MM.1S (cell line): ENCODE data around the gene POLD4.

Source experiments
- DNase-seq: peaks from one replicate; pipeline ENCODE4 v3.0.0-alpha.2; 2015
- H2AFZ ChIP-seq: fragments of 300-600 bp; sonication (generic); 2 replicates; pipeline ENCODE4 v1.6.0; 2016; ENCODE audit warnings: antibody characterized with exemption, low read length
- H3F3A ChIP-seq: fragments of 300-600 bp; sonication (generic); 2 replicates; pipeline ENCODE4 v1.6.1; 2016; ENCODE audit warnings: mild to moderate bottlenecking, antibody characterized with exemption, low read length, moderate library complexity, mixed read lengths; ENCODE audit not compliant: insufficient read depth
- H3K27ac ChIP-seq: fragments of 300-600 bp; sonication (generic); 2 replicates; pipeline ENCODE4 v1.5.1; 2016; ENCODE audit warnings: mild to moderate bottlenecking, low read length
- H3K27me3 ChIP-seq: fragments of 300-600 bp; sonication (generic); replicated peaks from 2 replicates; pipeline ENCODE4 v1.6.0; 2016; ENCODE audit warnings: low read length; ENCODE audit not compliant: insufficient read depth
- H3K36me3 ChIP-seq: fragments of 300-600 bp; sonication (generic); replicated peaks from 2 replicates; pipeline ENCODE4 v1.6.1; 2016; ENCODE audit warnings: mild to moderate bottlenecking, low read length, mixed read lengths; ENCODE audit not compliant: insufficient read depth
- H3K4me1 ChIP-seq: fragments of 300-600 bp; sonication (generic); 2 replicates; pipeline ENCODE4 v1.6.1; 2016; ENCODE audit warnings: low read length, mixed read lengths
- H3K4me2 ChIP-seq: fragments of 300-600 bp; sonication (generic); 2 replicates; pipeline ENCODE4 v1.6.0; 2016; ENCODE audit warnings: low read depth, low read length
- H3K4me3 ChIP-seq: fragments of 300-600 bp; sonication (generic); 2 replicates; pipeline ENCODE4 v1.5.1; 2016; ENCODE audit warnings: low read length, mixed read lengths
- H3K79me2 ChIP-seq: fragments of 300-600 bp; sonication (generic); 2 replicates; pipeline ENCODE4 v1.6.1; 2016; ENCODE audit warnings: mixed run types, low read length, mixed read lengths
- H3K9ac ChIP-seq: fragments of 300-600 bp; sonication (generic); 2 replicates; pipeline ENCODE4 v1.6.1; 2016; ENCODE audit warnings: low read length, mixed read lengths
- H3K9me2 ChIP-seq: fragments of 300-600 bp; sonication (generic); replicated peaks from 2 replicates; pipeline ENCODE4 v1.6.1; 2016; ENCODE audit warnings: mild to moderate bottlenecking, low read length, mixed read lengths; ENCODE audit not compliant: insufficient read depth
- H3K9me3 ChIP-seq: fragments of 300-600 bp; sonication (generic); replicated peaks from 2 replicates; pipeline ENCODE4 v1.6.1; 2016; ENCODE audit warnings: mild to moderate bottlenecking, low read length, mixed read lengths; ENCODE audit not compliant: insufficient read depth
- H4K20me1 ChIP-seq: fragments of 300-600 bp; sonication (generic); 2 replicates; pipeline ENCODE4 v1.6.1; 2016; ENCODE audit warnings: mild to moderate bottlenecking, low read length, moderate library complexity, mixed read lengths; ENCODE audit not compliant: insufficient read depth
- CTCF ChIP-seq: fragments of 300-600 bp; sonication (generic); IDR thresholded peaks from 2 replicates; pipeline ENCODE4 v1.5.1; 2016; ENCODE audit warnings: antibody characterized with exemption, low read length, mixed read lengths
- EZH2 ChIP-seq: fragments of 300-600 bp; sonication (generic); optimal IDR thresholded peaks from 2 replicates; pipeline ENCODE3; 2017; ENCODE audit warnings: low read depth, mild to moderate bottlenecking, antibody characterized with exemption, low read length, mixed read lengths
- EZH2phosphoT487 ChIP-seq: fragments of 300-600 bp; sonication (generic); IDR thresholded peaks from 2 replicates; pipeline ENCODE4 v1.6.1; 2018; ENCODE audit warnings: antibody characterized with exemption, low read length

The POLD4 gene

GRCh38 chr11:67301951-67302516 is 51.3 kb downstream of the POLD4 start:
- TF ChIP-seq CTCF (no peak), EZH2 (no peak), EZH2phosphoT487 (no peak)
- no peak overlapping the region for H3K9ac ChIP-seq
- no peaks in the 10 kb centered on the region for H3K9me3 ChIP-seq
- H3K27ac ChIP-seq: no peak overlapping the region
- H3K4me1 ChIP-seq: no peaks in the 10 kb centered on the region
- H3K27me3 ChIP-seq: no peaks in the 10 kb centered on the region
- no peak overlapping the region for H3K4me3 ChIP-seq
- no peaks in the 10 kb centered on the region for H4K20me1 ChIP-seq
- no peak overlapping the region for H3K4me2 ChIP-seq
- no peaks in the 10 kb centered on the region for H3F3A ChIP-seq
- H3K79me2 ChIP-seq: no peaks in the 10 kb centered on the region
- H3K36me3 ChIP-seq: no peaks in the 10 kb centered on the region; the same call in 1 of the 2 replicates
- no peak for DNase-seq
- H2AFZ ChIP-seq: no peak overlapping the region
- no peaks in the 10 kb centered on the region for H3K9me2 ChIP-seq

- Histone ChIP-seq H3K27me3 (no peaks in the 10 kb centered on the region), H4K20me1 (no peaks in the 10 kb centered on the region), H3F3A (no peaks in the 10 kb centered on the region), H3K79me2 (no peaks in the 10 kb centered on the region), H3K9me3 (no peaks in the 10 kb centered on the region), H3K4me3 (no peak overlapping the region), H3K9me2 (no peaks in the 10 kb centered on the region), H3K4me2 (no peak overlapping the region), H3K36me3 (peaks cover 2% of the 10 kb centered on the region; the same call in 1 of the 2 replicates), H2AFZ (no peak overlapping the region), H3K27ac (no peak overlapping the region), H3K4me1 (no peaks in the 10 kb centered on the region), H3K9ac (no peak overlapping the region)
- DNase-seq: no peak
- no peak for TF ChIP-seq EZH2
- no peak for TF ChIP-seq CTCF
- no peak for TF ChIP-seq EZH2phosphoT487
Measured at GRCh38 chr11:67301313-67301921, 51.9 kb downstream of the POLD4 start.
